ENCODE measurements around the gene RBM5.

The RBM5 gene

GRCh38 chr3:50125541-50126286, 37.0 kb downstream of the RBM5 start:
- FAIRE-seq (no peak), DNase-seq (ENCODE audit: insufficient read length, low spot score) (no peak)
- TF ChIP-seq POLR2A (IDR thresholded peaks at IDR 0.05; ENCODE audit: low read depth, low read length), result no peak

GRCh38 chr3:50126287-50127211, 37.8 kb downstream of the RBM5 start:
- FAIRE-seq, result no peak
- TF ChIP-seq POLR2A (IDR thresholded peaks at IDR 0.05; ENCODE audit: low read depth, low read length), result no peak
- peak; percentile 92 for DNase-seq (ENCODE audit: insufficient read length, low spot score)

GRCh38 chr3:50127251-50127691, 38.6 kb downstream of the RBM5 start:
- DNase-seq (ENCODE audit: insufficient read length, low spot score) (no peak), FAIRE-seq (no peak)
- TF ChIP-seq POLR2A (IDR thresholded peaks at IDR 0.05; ENCODE audit: low read depth, low read length), result no peak

GRCh38 chr3:50128001-50128400, 39.3 kb downstream of the RBM5 start:
- FAIRE-seq (no peak), DNase-seq (ENCODE audit: insufficient read length, low spot score) (no peak)
- no peak for TF ChIP-seq POLR2A (IDR thresholded peaks at IDR 0.05; ENCODE audit: low read depth, low read length)

- FAIRE-seq (no peak), DNase-seq (ENCODE audit: insufficient read length, low spot score) (no peak)
- TF ChIP-seq POLR2A (IDR thresholded peaks at IDR 0.05; ENCODE audit: low read depth, low read length), result no peak
These were observed 41.7 kb downstream of the RBM5 start for GRCh38 chr3:50130436-50130835.

- DNase-seq (ENCODE audit: insufficient read length, low spot score), result no peak
- no peak for TF ChIP-seq POLR2A (IDR thresholded peaks at IDR 0.05; ENCODE audit: low read depth, low read length)
- no peak for FAIRE-seq
These were observed 43.9 kb downstream of the RBM5 start for GRCh38 chr3:50132421-50133282.

GRCh38 chr3:50133283-50133615, 44.5 kb downstream of the RBM5 start:
- FAIRE-seq, result no peak
- no peak for TF ChIP-seq POLR2A (IDR thresholded peaks at IDR 0.05; ENCODE audit: low read depth, low read length)
- DNase-seq (ENCODE audit: insufficient read length, low spot score), result no peak

- DNase-seq (ENCODE audit: insufficient read length, low spot score) (no peak), FAIRE-seq (no peak)
- TF ChIP-seq POLR2A (IDR thresholded peaks at IDR 0.05; ENCODE audit: low read depth, low read length), result no peak
These were observed 45.6 kb downstream of the RBM5 start for GRCh38 chr3:50134367-50134766.

- FAIRE-seq (no peak), DNase-seq (ENCODE audit: insufficient read length, low spot score) (no peak)
- no peak for TF ChIP-seq POLR2A (IDR thresholded peaks at IDR 0.05; ENCODE audit: low read depth, low read length)
These were observed 47.2 kb downstream of the RBM5 start for GRCh38 chr3:50135964-50136363.

GRCh38 chr3:50136714-50137405, 48.1 kb downstream of the RBM5 start:
- no peak for TF ChIP-seq POLR2A (IDR thresholded peaks at IDR 0.05; ENCODE audit: low read depth, low read length)
- FAIRE-seq, result no peak
- no peak for DNase-seq (ENCODE audit: insufficient read length, low spot score)

GRCh38 chr3:50137531-50137930, 48.8 kb downstream of the RBM5 start:
- DNase-seq (ENCODE audit: insufficient read length, low spot score), result no peak
- no peak for TF ChIP-seq POLR2A (IDR thresholded peaks at IDR 0.05; ENCODE audit: low read depth, low read length)
- no peak for FAIRE-seq

GRCh38 chr3:50138266-50139200, 49.8 kb downstream of the RBM5 start:
- FAIRE-seq (no peak), DNase-seq (ENCODE audit: insufficient read length, low spot score) (no peak)
- TF ChIP-seq POLR2A (IDR thresholded peaks at IDR 0.05; ENCODE audit: low read depth, low read length), result no peak
